Midbrain (tissue), 1 donor: ENCODE results near the gene PLXNA2.

Experiments
- DNase-seq: peaks from one replicate; lab custom pipeline; 2025; lab: John Stamatoyannopoulos, UW

The PLXNA2 gene

GRCh38 chr1:208093754-208094719, 150.1 kb downstream of the PLXNA2 start:
- DNase-seq: peak; percentile 36

DNA sequence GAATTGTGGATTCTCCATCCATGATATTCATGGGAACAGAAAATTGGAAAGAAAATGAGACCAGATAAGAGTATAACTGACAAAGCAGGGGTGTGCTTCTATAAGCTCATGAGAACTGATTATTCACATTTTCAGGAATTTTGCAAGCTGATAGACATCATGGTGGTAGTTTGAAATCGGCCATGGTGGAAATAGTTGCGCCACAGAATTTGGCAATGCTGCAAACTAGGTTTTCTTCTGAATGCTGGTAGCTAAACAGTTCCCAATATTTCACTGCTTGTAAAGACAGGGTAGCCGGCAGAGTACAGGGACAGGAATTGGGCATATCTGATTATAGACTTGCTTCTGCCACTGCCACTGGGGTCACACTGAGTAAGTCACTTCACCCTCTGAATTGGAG, 151.1 kb downstream of the PLXNA2 start:
- no peak for DNase-seq

GRCh38 chr1:208090388-208091301, 153.5 kb downstream of the PLXNA2 start:
- DNase-seq: no peak

DNA sequence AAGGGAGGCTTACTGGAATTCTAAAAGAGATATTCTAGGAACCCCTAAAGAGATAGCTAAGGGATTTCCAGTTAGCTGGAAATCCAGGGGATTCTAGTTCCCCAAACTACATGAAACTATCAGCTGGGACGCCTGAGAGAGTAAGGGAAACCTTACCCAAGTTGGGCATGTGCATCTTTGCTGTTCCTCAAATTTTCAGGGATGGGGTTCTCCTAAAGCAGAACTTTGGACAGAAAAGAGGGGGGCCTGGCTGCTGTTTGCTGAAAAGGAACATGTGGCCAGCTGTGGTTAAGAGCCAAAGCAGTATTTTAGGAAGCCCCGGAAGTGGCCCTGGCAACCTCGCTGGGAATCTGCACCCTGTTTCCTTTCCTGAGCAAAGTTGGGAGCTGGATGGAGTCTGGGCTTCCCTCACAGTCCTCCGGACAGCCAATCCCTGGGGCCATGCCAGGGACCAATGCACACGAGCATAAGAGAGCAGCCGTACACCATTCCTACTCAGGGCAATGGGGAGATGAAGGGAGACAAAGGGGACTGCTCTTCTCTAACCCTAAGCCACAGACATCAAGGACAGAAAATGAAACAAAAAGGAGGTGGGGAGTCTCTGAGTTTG, 154.3 kb downstream of the PLXNA2 start:
- DNase-seq: no peak

- DNase-seq: no peak
Measured at GRCh38 chr1:208089149-208089548, 155.0 kb downstream of the PLXNA2 start.

DNA sequence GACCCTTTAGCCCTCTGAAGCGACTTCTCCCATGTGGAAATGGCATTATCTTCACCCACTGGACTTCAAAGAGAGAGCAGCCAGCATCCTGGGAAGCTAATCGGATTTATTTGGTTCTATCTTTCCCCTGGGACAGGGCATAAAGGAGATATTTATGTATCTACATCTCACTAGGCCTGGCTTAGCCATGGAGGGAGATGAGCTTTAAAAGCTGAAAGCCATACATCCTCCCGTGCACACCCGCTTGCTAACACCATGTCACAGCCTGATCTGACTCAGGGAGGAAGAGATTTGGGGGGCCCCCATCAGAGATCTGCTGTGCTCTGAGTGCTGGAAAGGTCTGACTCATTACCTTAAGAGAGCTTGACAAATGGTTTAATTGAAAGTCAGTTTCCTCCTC, 155.9 kb downstream of the PLXNA2 start:
- DNase-seq: no peak

DNA sequence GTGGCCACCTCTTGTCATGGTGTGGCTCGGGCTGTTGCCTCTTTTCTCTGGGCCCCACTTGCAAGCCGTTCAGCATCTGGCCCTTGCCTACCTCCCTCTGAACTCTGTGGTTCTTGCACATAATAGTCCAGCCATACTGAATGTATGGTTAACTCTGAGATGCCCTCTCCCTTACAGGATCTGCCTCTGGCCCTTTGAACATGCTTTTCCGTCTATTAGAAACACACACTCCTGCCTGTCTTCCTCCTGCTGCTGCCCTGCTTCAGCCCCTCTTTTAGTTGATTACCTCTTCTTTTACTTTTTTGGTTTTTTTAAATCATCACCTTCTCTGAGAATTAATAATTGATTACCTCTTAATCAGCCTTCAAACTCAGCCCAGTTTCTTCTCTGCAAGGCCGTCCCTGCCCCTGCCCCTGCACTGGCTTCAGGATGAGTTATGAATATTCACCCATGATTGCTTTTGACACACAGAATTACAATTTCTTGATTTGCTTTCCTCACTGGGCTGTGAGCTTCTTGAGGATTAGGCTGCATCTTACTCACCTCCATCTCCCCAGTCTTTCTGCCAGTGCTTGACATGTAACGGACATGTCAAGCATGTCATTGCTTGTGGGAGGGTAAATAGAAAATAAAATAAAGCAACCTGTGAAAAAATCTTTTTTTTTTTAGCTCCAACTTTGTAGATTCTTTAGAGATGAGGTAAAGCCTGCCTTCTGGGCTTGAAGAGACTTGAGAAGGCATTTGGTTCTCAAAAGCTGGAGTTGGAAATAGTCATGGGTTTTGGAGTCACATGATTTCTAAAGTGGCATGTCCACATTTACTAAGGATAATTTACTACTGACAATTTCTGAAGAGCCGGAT, 158.3 kb downstream of the PLXNA2 start:
- no peak for DNase-seq

DNA sequence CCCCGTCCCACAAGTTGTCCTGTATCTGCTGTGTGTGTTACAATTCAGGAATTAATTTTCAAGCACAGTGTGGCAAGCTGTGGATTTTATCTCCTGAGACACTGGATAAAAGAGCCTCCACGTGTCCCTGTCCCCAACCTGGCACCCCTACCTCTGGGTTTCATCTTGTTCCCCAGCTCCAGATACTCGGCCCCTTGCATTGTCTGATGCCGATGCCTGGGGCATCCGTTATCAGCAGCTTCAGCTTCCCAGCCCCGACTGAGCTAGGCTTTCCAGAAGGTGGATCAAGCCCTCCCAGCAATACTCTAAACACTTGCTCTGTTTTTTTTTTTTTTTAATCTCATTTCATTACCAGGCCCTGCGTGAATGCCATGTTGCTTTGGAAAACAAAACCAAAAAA, 159.4 kb downstream of the PLXNA2 start:
- no peak for DNase-seq

DNA sequence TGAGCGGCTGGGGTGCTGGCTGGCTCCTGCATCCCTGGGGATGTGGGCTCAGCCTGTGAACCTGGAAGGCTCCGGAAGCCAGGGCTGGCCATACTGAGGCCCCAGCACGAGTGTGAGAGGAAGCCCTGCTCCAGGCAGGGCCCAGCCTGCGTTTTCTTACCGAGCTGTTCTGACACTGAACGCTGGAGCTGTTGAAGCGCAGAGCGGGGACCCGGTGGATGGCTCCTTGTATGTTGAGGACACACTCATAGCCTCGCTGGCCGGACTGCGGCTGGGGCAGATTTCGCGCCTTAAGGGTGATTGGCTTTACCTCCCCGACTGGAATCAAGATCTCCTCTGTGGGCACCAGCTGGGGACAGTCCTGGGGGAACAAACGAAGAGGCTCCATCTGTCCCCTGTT, 160.0 kb downstream of the PLXNA2 start:
- no peak for DNase-seq

DNA sequence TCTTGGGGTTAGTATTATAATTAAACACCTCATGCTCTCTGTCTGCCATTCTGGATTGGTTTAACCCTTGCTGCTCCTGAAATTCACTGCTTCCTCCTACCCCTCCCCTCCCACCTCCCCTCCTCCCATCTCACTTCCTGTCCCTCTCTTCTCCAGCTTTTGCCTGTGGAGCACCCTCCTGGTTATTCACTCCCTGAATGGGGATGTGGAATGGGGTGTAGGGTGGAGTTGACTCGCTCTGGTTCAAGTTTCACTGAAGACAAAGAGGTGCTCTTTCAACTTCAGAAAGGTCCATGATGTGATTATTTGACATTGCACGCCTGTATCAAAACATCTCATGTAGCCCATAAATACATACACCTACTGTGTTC, 160.5 kb downstream of the PLXNA2 start:
- DNase-seq: no peak

DNA sequence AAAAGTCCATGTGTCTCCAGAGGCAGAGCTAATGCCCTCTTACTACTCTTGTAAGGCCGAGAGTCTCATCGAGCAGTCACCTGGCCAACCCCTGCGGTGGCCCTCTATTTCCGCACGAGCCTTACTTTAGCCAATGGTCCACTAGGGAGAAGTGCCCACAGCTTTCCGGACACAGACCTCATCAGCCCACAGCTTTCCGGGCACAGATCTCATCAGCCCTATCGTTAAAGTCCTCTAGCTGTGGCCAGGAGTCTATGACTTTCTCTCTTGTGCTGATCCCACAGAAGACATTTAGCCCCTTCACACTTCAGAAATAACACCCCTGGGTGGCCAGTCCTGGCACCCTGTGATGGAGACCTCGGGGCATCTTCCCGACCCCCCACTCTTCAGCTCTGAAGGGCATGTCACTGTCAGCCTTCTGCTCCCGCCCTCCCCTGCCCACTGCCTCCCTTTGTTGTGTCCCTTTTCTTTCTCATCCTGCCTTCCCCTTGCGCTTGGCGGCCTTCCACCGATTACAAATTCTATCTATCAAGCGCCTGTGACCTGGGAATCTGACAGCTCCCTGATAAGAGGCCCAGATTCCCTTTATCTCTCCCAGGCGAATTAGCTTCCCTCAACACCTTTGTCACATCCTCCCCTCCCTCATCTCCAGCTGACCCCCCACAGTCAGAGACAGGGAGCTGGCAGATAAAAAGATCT, 161.0 kb downstream of the PLXNA2 start:
- no peak for DNase-seq

GRCh38 chr1:208081972-208082371, 162.2 kb downstream of the PLXNA2 start:
- DNase-seq: peak; percentile 64

DNA sequence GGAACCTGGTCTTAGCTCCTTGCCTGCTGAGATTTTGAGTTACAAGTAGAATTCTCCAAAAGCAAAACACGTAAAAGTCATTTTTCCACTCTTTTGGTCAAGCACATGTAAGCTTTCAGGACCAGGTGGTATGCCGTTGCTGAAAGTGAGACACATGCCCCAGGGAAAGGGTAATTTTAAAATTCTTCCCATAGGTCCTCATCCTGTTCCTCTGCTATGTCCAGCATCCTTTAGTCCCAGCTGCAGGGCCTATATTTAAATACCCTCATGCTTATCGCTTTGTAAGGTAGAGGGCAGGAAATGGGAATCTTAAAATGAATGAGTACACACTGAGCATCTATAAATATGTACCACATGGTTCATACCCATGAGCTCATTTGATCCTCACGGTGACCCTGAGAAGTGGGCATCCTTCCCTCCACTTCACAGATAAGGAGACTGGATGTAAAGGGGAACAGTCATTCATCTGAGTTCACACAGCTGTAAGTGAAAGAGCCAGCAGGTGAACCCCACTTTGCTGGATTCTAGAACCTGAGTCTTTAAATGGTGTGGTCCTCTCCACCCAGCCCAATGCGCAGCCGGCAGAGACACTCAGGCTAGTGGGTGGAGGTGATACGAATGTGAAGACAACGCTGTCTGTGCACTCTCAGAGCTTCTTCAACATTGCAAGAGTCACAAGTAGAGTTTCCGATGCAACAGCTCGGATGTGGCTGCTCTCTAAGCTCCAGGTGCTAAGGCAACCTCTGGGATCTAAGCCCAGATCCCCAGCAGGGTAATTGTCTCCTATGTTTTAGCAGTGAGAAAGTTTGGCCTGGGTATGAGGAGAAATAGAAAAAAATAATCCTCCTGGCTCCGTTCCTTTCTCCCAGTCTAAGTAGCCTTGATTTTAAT, 163.5 kb downstream of the PLXNA2 start:
- no peak for DNase-seq

- no peak for DNase-seq
Measured at GRCh38 chr1:208079161-208079560, 165.0 kb downstream of the PLXNA2 start.

DNA sequence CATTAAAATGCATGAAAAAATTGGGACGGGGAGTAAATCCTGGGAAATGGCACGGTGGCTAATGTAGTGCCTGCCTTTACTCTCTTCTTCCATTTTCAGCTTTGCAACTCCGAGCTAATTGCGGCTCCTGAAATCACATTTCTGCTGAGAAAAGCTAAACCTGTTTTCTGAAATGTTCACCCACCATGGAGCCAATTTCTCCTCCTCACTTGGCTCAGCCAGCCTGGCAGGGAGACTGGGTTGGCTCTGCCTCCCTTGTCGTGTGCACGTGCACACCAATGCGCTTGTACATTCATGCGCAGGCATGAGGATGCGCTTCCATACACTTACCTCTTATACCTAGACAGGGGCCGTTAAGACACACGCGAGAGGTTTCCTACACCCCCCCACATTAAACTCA, 165.4 kb downstream of the PLXNA2 start:
- no peak for DNase-seq

DNA sequence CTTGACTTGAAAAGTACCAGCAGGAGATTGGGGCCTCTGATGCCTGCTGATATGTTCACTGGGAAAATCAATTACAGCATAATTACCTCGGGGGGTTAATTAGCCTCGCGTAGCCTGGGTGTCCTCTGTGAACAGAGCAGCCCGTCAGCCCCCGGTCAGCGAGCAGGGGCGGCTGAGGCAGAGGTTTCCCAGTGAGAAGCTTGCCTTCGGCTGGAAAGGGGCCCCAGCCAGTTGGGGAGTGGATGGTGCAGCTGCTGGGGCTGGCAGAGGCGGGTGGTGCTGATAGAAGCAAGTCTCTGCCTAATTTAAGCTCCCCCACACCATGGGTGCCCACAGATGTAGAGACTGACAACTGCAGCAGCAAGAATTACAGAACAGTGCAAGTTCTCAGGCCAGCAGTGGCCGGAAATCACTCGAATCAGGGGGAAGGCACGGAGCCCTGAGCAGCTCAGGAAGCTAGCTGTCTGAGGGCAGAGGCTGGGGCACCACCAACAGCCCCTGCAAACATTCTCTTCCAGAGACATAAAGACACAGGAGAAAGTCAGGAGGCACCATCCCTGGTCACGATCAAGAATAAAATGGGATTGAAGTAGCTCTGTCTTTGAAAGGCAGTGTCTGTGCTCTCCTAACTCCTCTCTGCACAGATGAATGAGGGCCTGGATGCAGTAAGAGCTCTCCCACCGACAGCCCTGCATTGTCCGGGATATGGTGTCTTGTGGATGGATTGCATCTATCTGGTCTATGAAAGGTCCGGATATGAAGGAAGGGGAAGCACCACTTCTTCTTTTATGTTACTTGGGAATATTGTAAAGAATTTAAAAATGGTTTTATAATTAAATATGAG, 166.7 kb downstream of the PLXNA2 start:
- no peak for DNase-seq

GRCh38 chr1:208074353-208074752, 169.8 kb downstream of the PLXNA2 start:
- no peak for DNase-seq

DNA sequence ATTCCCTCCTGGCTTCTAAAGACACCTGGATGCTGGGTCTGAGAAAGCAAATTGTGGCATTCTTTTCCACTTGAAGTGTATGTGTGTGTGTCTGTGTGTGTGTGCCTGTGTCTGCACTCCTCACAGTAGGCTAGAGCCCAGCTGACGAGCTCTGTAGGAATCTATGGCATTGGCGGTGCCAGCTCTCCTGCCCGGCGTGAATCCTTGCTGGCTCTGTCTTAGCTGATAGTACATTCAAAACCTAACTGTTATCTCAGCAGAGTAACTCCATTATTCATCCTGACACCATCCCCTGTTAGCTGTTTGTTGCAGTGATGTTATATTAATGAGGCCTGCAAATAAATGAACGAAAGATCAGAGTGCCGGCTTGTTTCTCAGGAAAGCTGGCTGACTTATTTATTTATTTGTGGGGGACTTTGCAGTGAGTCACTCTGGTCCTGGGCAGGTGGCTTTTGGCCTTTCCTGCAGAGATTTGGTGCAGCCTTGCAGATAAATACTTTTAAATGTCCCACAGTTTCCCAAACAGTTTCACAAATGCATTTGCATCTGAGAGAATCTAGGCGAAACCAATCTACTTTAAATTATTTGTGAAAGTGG, 172.7 kb downstream of the PLXNA2 start:
- DNase-seq: no peak
